ENCODE results near the gene GNS. TPM values are rescaled to one million over a fixed set of nuclear protein-coding genes. Genes with fewer than 3 reads are reported as not detected.

GNS gene
- total and polyA plus RNA-seq, 2 of the 13 experiments (the other 11 are each of a cell fraction or from before 2014, with no cell fraction given), result 49.8 to 51.0 TPM

DNA sequence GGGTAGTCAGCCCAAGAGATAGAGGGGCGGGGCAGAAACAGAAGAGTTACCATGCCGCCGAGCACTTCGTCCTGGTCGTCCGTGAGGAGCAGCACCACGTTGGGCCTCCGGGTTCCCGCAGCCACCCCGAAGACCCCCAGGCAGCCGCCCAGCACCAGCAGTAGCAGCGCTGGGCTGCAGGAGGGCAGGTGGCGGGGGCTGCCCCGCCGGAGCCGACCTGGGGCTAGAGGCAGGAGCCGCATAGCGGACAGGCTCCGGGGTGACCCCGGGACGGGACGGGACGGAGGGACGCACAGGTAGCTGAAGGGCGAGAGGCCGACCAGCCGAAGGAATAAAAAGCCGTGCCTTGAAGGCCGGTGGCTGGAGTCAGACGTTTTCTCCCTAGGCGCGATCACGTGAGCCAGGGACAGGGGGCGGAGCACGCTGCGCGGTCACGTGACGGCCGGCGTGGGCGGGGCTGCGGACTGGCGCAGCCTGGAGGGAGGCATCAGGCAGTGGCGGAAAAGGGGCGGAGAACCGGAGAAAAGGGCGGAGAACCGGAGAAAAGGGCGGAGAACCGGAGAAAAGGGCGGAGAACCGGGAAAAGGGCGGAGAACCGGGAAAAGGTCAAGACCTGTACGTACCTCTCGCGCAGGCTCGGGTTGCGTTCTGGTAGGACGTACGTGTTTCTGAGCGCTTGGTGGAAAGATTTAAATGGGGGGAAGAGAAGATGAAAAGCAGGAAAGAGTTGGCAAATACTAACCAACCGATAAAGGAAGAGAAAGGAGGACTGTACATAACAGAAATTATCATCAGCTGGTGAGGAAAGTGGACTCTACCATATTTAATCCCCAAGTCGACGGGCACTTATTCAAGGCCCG lies at the start of gene GNS (continued):
- TF ChIP-seq GZF1 (CRISPR knock-in tag; IDR thresholded peaks at IDR 0.05) (no peak), SMC3 (IDR thresholded peaks at IDR 0.05; ENCODE audit: low read length) (no peak), ZNF282 (IDR thresholded peaks at IDR 0.05; ENCODE audit: partially characterized antibody) (no peak), PHF20 (CRISPR knock-in tag; IDR thresholded peaks at IDR 0.05) (peak; percentile 91), BHLHE40 (IDR thresholded peaks at IDR 0.05; ENCODE audit: low read length) (peak; percentile 98), ETV5 (CRISPR knock-in tag; IDR thresholded peaks at IDR 0.05; ENCODE audit: borderline replicate concordance) (peak; percentile 48; the same call in 1 of the 2 replicates), TAF1 (CRISPR knock-in tag; IDR thresholded peaks at IDR 0.05) (peak; percentile 59; the same call in 1 of the 2 replicates), BATF2 (CRISPR knock-in tag; IDR thresholded peaks at IDR 0.05) (no peak; the same call in 1 of the 2 replicates), ZMAT3 (CRISPR knock-in tag; conservative IDR thresholded peaks at IDR 0.05) (peak; percentile 27), FOXA1 (IDR thresholded peaks at IDR 0.05) (no peak), FOXA1 (CRISPR knock-in tag; IDR thresholded peaks at IDR 0.05) (no peak), PHF8 (CRISPR knock-in tag; IDR thresholded peaks at IDR 0.05) (peak; percentile 83), MTF2 (CRISPR knock-in tag; IDR thresholded peaks at IDR 0.05; ENCODE audit: borderline replicate concordance) (peak; percentile 46; the same call in 1 of the 2 replicates), DR1 (CRISPR knock-in tag; IDR thresholded peaks at IDR 0.05) (no peak), DNMT3B (CRISPR knock-in tag; conservative IDR thresholded peaks at IDR 0.05) (no peak), PCBP1 (IDR thresholded peaks at IDR 0.05; ENCODE audit: borderline replicate concordance, low read depth, low read length) (0 out of 2 replicates have a peak, but pooled peaks have one; percentile 61), SATB2 (CRISPR knock-in tag; IDR thresholded peaks at IDR 0.05) (no peak), IRF9 (CRISPR knock-in tag; IDR thresholded peaks at IDR 0.05; ENCODE audit: borderline replicate concordance) (no peak; the same call in 1 of the 2 replicates), SPEN (CRISPR knock-in tag; IDR thresholded peaks at IDR 0.05; ENCODE audit: low read depth) (peak; percentile 80), MYNN (CRISPR knock-in tag; IDR thresholded peaks at IDR 0.05; ENCODE audit: low read depth) (no peak), FOXP4 (CRISPR knock-in tag; IDR thresholded peaks at IDR 0.05) (peak; percentile 44; the same call in 1 of the 2 replicates), MAF1 (CRISPR knock-in tag; IDR thresholded peaks at IDR 0.05; ENCODE audit: borderline replicate concordance) (0 out of 2 replicates have a peak, but pooled peaks have one; percentile 29), ZNF180 (CRISPR knock-in tag; IDR thresholded peaks at IDR 0.05; ENCODE audit: borderline replicate concordance, low read depth) (no peak)
- TF ChIP-seq, protein P1, sequence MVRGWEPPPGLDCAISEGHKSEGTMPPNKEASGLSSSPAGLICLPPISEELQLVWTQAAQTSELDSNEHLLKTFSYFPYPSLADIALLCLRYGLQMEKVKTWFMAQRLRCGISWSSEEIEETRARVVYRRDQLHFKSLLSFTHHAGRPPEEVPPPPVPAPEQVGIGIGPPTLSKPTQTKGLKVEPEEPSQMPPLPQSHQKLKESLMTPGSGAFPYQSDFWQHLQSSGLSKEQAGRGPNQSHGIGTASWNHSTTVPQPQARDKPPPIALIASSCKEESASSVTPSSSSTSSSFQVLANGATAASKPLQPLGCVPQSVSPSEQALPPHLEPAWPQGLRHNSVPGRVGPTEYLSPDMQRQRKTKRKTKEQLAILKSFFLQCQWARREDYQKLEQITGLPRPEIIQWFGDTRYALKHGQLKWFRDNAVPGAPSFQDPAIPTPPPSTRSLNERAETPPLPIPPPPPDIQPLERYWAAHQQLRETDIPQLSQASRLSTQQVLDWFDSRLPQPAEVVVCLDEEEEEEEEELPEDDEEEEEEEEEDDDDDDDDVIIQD (CRISPR knock-in tag; IDR thresholded peaks at IDR 0.05; ENCODE audit: low read depth), result no peak; the same call in 1 of the 2 replicates
- TF ChIP-seq, protein P2, sequence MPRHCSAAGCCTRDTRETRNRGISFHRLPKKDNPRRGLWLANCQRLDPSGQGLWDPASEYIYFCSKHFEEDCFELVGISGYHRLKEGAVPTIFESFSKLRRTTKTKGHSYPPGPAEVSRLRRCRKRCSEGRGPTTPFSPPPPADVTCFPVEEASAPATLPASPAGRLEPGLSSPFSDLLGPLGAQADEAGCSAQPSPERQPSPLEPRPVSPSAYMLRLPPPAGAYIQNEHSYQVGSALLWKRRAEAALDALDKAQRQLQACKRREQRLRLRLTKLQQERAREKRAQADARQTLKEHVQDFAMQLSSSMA (CRISPR knock-in tag; IDR thresholded peaks at IDR 0.05), result no peak

All from HepG2 (cell line).